ENCODE results near the gene LIM2. TPM values are rescaled to one million over a fixed set of nuclear protein-coding genes. Genes with fewer than 3 reads are reported as not detected.

The LIM2 gene
- total and polyA plus RNA-seq, 10 donors, result not detected

GRCh38 chr19:51365965-51366388 lies 21.8 kb downstream of the LIM2 start, which contains the start of gene ETFB:
Gene ETFB (minus strand): TSS chr19:51366388. CDS start chr19:51366326, 62 bp downstream.
- TF ChIP-seq POLR2A (IDR thresholded peaks at IDR 0.05) (no peak), POLR2AphosphoS5 (IDR thresholded peaks at IDR 0.05) (peak in 1 of 3 donors; percentile 87)
- peak within 1 kb of the TSS; percentile 51 to 95 (median 78) for H3K4me3 ChIP-seq
- no peaks in the 10 kb centered on the region for H3K9me3 ChIP-seq
- intact Hi-C loops (cut with DNase I; ENCODE audit: low total_unique reads), result no loop called here
- no peaks in the 10 kb centered on the region for H3K36me3 ChIP-seq
- peaks cover 4 to 80% (median 45%) of the 10 kb centered on the region in 6 donors for H3K4me1 ChIP-seq
- no peak for DNase-seq
- WGBS, 5 donors, result 0 to 1% (median 1%) methylated on average over 15 to 27 of the region's 27 CpGs
- no peaks in the 10 kb centered on the region for H3K27me3 ChIP-seq (replicated peaks in 1 of 7)
- H3K27ac ChIP-seq, result peak within 1 kb of the TSS; percentile 75 to 97 (median 93)

- TF ChIP-seq POLR2AphosphoS5 (IDR thresholded peaks at IDR 0.05) (no peak), CTCF (IDR thresholded peaks at IDR 0.05 in 8 of 11, conservative IDR thresholded peaks at IDR 0.05 in 3 of 11) (no peak), POLR2A (IDR thresholded peaks at IDR 0.05) (no peak)
- no peaks in the 10 kb centered on the region for H3K9me3 ChIP-seq
- H3K27me3 ChIP-seq (replicated peaks in 1 of 7), result no peaks in the 10 kb centered on the region
- intact Hi-C loops (cut with DNase I; ENCODE audit: low total_unique reads), result no loop called here
- H3K36me3 ChIP-seq, result no peaks in the 10 kb centered on the region
- no peak for DNase-seq
- peak overlapping the region; percentile 51 to 95 (median 78) for H3K4me3 ChIP-seq
- peaks cover 4 to 74% (median 43%) of the 10 kb centered on the region in 6 donors for H3K4me1 ChIP-seq
- WGBS, 5 donors, result 28 to 37% (median 31%) methylated on average over 10 of the region's 10 CpGs
- H3K27ac ChIP-seq, result peak overlapping the region; percentile 75 to 97 (median 93)
Measured at GRCh38 chr19:51365211-51365964, 22.4 kb downstream of the LIM2 start.

DNA sequence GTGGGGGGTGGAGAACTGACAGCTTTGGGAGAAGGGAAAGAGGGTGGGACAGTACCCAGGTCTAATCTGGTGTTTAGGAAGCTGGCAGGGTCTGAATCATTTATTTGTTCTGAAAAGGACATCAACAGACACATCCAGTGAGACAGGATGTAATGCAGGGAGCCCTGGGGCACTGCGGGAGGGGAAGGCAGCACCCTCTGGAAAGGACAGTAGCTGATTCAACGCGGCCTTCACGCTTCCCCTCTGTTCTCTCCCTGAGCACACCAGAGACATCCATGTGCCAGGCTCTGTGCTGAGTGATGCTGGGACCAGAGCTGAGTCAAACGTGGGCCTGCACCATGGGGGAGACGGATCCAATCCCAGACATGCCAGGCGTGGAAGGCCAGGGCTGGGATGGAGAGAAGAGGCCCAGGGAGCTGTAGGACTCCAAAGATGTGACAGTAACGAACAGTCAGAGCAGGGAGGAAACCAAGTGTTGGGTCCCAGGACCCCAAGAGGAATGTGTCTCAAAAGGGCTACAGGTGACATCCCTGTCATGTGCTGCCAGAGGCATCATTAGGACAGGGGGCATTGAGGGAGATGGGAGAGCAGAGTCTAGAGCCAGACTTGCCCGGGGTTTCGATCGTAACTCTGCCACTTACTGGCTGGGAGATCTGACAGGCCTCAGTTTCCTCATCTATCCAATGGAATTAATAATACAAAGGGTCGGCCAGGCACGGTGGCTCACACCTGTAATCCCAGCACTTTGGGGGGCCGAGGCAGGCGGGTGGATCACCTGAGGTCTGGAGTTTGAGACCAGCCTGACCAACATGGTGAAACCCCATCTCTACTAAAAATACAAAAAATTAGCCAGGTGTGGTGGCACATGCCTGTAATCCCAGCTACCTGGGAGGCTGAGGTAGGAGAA lies 23.3 kb downstream of the LIM2 start:
- intact Hi-C loops (cut with DNase I; ENCODE audit: low total_unique reads), result no loop called here
- no peak for DNase-seq
- Histone ChIP-seq H3K4me1 (peaks cover 4 to 65% (median 43%) of the 10 kb centered on the region in 6 donors), H3K27me3 (replicated peaks in 1 of 7) (no peaks in the 10 kb centered on the region), H3K9me3 (no peaks in the 10 kb centered on the region), H3K36me3 (no peaks in the 10 kb centered on the region), H3K4me3 (no peak overlapping the region), H3K27ac (peak overlapping the region in 2 of 8 donors; percentile 19 to 93)
- no peak for TF ChIP-seq POLR2AphosphoS5 (IDR thresholded peaks at IDR 0.05)
- no peak for TF ChIP-seq POLR2A (IDR thresholded peaks at IDR 0.05)
- TF ChIP-seq CTCF (IDR thresholded peaks at IDR 0.05 in 8 of 11, conservative IDR thresholded peaks at IDR 0.05 in 3 of 11), result no peak
- 89 to 92% (median 90%) methylated on average over 12 to 15 of the region's 15 CpGs for WGBS, 5 donors

- no peak overlapping the region for H3K4me3 ChIP-seq
- H3K4me1 ChIP-seq, result peaks cover 0 to 39% (median 30%) of the 10 kb centered on the region in 6 donors
- no peaks in the 10 kb centered on the region for H3K9me3 ChIP-seq
- WGBS, 5 donors, result 90 to 95% (median 92%) methylated on average over 13 of the region's 13 CpGs
- H3K36me3 ChIP-seq, result no peaks in the 10 kb centered on the region
- no peak for TF ChIP-seq POLR2A (IDR thresholded peaks at IDR 0.05)
- TF ChIP-seq CTCF (IDR thresholded peaks at IDR 0.05 in 8 of 11, conservative IDR thresholded peaks at IDR 0.05 in 3 of 11), result no peak
- no peak for TF ChIP-seq POLR2AphosphoS5 (IDR thresholded peaks at IDR 0.05)
- H3K27me3 ChIP-seq (replicated peaks in 1 of 7), result no peaks in the 10 kb centered on the region
- intact Hi-C loops (cut with DNase I; ENCODE audit: low total_unique reads), result no loop called here
- no peak for DNase-seq
- no peak overlapping the region for H3K27ac ChIP-seq
Measured at GRCh38 chr19:51361239-51361638, 26.5 kb downstream of the LIM2 start.
